Stimulated activated CD8-positive, alpha-beta memory T cell treated with anti-CD3 and anti-CD28 coated beads, Interleukin-12 subunit alpha, Interleukin-12 subunit beta, amount 100 ng/mL, for 24 hours (primary cell): ENCODE measurements around the gene DHX15.

Experiments
- DNase-seq: peaks from one replicate; pipeline ENCODE4 v3.0.0-alpha.2; 2020; ENCODE audit errors: extremely low read depth

The DHX15 gene

GRCh38 chr4:24582235-24582832 is 2.0 kb downstream of the DHX15 start:
- no peak for DNase-seq

- DNase-seq = no peak
Observed at GRCh38 chr4:24578364-24578763, 6.0 kb downstream of the DHX15 start.

- no peak for DNase-seq
Observed at GRCh38 chr4:24576276-24576675, 8.1 kb downstream of the DHX15 start.

GRCh38 chr4:24574236-24574635 is 10.1 kb downstream of the DHX15 start:
- DNase-seq = no peak

DNA sequence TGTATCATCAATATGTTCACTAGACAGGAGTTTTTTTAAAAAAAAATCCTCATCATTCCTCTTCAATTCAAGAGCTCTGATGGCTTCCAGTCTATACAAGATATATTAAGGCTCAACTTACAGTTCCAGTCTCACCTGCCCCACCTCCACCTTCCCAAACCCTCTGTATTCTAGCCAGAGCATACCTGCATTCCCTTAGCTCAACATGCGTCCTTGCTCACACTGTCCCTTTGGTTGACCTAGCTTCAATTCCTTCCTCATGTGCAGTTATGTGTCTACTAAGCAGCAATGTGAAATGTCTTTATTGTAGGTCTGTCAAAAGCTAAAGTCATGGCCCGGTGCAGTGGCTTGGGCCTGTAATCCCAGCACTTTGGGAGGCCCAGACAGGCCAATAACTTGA is 10.8 kb downstream of the DHX15 start:
- DNase-seq = no peak

DNA sequence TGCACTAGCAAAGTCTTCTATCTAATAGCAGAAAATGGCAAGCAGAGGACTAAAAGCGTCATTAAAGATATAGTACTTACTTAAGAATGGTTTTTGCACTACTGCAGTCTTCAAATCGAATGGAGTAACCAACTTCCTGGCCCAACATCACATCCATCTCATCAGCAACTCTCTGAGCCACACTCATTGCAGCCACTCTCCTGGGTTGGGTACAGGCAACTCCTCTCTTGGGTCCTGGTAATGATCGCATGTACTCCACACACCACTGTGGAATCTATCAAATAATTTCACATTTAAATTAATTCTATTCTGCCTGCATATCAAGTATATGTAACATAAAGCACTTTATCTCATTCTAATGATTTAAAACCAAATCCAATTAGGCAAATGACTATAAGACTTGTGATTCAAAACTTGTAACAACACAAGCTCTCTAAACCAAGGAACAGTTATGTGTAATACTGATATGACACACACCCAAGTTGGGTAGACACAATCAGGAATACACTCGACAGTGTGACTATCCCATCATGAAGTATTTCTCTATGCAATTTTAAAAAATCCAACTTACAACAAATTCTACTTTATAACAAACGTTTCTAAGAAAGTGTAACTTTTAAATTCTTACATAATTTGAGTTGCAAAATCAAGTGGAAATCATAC is 13.6 kb downstream of the DHX15 start:
- DNase-seq = no peak

DNA sequence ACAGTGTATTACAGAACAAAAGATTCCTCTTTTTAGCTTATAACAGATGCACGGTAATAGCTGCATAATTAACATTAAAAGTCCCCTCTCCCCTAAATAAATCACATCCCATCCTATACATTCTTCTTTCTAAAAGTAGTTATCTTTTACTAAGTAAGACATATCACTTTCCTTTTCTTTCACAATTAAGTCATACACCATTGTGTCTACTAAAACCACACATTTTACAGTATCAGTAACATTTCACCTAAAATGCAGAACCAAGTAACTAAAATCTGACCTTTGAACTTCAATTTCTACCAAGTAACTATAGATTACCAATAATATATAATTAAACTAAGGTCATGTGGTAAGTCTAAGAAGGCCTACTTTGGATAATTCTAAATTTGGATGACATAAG is 14.2 kb downstream of the DHX15 start:
- DNase-seq = no peak

GRCh38 chr4:24569662-24570061 is 14.7 kb downstream of the DHX15 start:
- no peak for DNase-seq

DNA sequence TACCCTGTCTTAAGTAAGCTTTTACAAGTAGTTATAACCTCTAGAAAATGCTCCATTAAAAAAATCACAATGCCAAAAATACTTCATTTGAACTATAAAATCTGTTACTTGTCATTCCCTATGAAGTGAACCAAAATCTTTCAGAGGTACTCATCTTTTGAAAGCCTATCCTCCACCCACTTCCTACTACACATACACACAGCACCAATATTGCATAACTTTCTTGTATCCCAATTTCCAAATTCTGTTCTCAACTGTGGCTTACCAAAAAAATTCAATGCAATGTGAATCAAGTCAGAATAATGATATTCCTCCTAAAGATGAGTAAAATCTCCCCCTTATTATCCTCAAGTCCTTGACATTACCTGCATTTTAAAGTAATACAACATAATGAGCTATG is 15.9 kb downstream of the DHX15 start:
- DNase-seq = no peak

- no peak for DNase-seq
Observed at GRCh38 chr4:24565054-24565453, 19.3 kb downstream of the DHX15 start.

DNA sequence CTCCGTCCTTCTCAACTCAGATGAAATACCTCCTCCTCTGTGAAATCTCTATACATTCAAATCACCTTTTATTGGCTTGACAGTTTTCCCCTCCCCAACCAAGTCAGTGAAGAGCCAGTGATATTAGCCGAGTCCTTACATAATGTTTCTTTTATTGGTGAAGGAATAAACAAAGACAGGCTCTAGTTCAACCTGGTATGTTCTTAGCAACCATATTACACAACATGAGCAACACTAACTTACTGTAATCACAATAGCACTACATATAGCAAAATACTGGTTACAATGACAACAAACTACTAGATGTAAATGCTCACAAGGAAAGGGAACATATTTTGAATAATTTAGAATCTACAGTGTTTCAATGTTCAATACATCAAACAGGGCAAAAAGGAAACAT is 19.9 kb downstream of the DHX15 start:
- no peak for DNase-seq

- no peak for DNase-seq
Observed at GRCh38 chr4:24561438-24562139, 22.8 kb downstream of the DHX15 start.

DNA sequence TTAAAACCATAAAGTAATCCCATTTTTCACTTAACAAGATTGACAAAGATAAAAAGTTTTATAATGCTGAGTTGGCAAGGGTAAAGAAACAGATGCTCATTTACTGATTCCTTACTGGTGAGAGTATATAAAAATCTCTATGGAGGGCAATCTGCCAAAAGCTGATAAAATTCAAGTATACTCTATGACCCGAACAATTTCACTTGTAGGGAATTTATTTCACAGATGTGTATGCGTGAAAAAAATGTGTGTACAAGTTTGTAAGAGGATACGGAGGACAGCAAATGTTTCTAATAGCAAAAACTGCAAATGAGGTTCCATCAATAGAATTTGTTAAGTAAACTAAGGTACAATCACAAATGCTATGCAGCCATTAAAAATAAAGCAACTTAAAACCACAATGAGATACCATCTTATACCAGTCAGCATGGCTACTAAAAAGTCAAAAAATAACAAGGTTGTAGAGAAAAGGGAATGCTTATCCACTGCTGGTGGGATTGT is 23.4 kb downstream of the DHX15 start:
- no peak for DNase-seq

DNA sequence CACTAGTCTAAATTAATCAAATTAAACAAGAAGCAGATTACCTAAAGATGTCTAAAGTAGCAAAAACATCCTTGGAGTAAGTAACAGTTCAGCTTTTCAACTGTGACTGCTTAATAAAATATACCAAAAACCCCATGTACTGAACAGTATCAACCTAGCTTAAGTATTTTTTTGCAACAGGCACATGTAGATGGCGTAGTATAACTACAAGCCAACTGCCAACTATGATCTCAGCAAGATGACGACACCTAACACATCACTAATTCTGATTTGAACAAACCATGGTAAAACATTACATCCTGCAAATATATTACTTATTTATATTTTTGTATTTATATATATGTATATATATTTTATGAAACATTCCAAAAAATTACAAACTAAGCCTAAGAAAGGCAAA is 24.5 kb downstream of the DHX15 start:
- no peak for DNase-seq

DNA sequence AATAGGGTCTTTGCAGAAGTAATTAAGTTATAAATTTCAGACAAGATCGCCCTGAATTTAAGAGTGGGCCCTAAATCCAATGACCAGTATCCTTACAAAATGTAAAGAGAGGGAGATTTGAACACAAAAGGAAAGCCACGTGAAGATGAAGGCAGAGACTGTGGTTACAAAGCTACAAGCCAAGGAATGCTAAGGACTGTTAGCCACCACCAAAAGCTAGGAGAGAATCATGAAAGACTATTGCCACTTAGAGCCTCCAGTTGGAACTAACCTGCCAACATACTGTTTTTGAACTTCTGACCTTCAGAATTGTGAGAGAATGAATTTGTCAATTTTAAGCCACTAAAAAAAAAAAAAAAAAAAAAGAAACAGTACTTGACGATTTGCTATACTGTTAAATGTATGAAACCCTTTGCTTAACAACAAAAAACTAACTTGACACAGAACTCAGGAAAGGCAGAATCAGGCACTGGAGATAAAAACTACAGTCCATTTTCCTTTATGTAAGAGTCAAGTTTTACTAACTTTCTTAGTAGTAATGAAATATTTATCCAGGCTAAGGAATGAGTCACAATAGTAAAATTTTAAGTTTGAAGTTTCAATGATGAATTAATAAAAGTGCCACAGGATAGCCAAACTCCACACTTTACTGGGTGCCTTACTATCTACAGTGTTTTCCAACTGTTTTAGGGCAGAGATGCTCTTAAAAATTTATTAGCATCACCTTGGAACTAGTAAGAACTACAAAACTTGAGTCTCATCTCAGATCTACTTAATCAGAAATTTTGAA is 25.1 kb downstream of the DHX15 start:
- no peak for DNase-seq

- no peak for DNase-seq
Observed at GRCh38 chr4:24557026-24558025, 27.0 kb downstream of the DHX15 start.

- no peak for DNase-seq
Observed at GRCh38 chr4:24551492-24552289, 32.7 kb downstream of the DHX15 start.

DNA sequence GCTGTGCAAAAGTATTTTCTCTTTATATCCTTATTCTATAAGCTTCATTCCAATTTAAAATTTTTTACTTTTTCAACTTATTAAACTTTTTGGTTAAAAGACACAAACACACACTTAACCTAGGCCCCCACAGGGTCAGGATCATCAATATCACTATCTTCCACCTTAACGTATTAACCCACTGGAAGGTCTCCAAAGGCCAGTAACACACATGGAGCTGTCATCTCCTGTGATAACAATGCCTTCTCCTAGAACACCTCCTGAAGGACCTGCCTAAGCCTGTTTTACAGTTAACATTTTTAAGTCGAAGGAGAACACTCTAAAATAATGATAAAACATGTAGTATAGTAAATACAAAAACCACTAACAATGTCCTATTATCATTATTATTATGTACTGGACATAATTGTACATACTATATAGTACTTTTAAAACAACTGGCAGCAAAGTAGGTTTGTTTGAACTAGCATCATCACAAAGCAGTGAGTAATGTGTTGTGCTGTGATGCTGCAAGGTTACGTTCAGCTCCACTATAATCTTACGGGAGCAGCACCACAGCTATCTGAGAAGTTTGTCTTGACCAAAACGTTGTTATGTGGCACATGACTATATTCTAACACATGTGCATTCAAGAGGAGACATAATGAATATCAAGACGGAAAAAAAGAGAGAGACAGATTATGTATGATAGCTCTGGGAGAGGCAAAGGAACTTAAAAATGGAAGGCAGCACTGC is 33.7 kb downstream of the DHX15 start:
- no peak for DNase-seq

DNA sequence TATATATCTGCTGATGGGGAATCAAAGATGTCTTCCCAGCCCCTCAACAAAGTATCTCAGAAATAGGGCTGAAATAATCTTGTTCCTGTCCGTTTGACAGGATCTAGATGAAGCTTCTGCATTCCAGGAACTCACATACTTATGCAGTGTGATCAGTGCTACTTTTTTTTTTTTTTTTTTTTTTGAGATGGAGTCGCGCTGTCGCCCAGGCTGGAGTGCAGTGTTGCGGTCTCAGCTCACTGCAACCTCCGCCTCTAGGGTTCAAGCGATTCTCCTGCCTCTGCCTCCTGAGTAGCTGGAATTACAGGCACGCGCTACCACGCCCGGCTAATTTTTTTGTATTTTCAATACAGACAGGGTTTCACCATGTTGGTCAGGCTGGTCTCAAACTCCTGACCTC is 36.4 kb downstream of the DHX15 start:
- DNase-seq = no peak
